Neural cell (in vitro differentiated cells): ENCODE measurements around the gene RAB3A. TPM values are rescaled to one million over a fixed set of nuclear protein-coding genes. Genes with fewer than 3 reads are reported as not detected.
"Not testable (repeated sequence)": the region's sequence is repeated elsewhere in the genome, so short reads cannot be mapped to it uniquely, and the experiment has no call there.

Experiments used
- H2AFZ ChIP-seq: fragments of 200-600, 300-800 bp; sonication (generic), shearing (Covaris generic); 2 replicates; pipeline ENCODE4 v1.6.0; 2014; ENCODE audit warnings: low read depth, mild to moderate bottlenecking, antibody characterized with exemption, low read length, moderate library complexity
- H3F3A ChIP-seq: fragments of 200-600 bp; shearing (Covaris generic); 2 replicates; pipeline ENCODE4 v1.6.1; 2016; ENCODE audit warnings: mild to moderate bottlenecking, moderate library complexity, mixed read lengths, antibody characterized with exemption, low read length; ENCODE audit not compliant: insufficient read depth, poor library complexity, severe bottlenecking
- H3K27ac ChIP-seq: fragments of 200-600, 300-800 bp; sonication (generic), shearing (Covaris generic); 2 replicates; pipeline ENCODE4 v1.5.1; 2014; ENCODE audit warnings: mild to moderate bottlenecking, low read length, moderate library complexity
- H3K27me3 ChIP-seq: fragments of 300-800, 200-600 bp; sonication (generic), shearing (Covaris generic); 2 replicates; pipeline ENCODE4 v1.6.0; 2014; ENCODE audit warnings: mild to moderate bottlenecking, low read depth, low read length, moderate library complexity; ENCODE audit not compliant: insufficient read depth
- H3K36me3 ChIP-seq: fragments of 300-800, 200-600 bp; sonication (generic), shearing (Covaris generic); 2 replicates; pipeline ENCODE4 v1.5.1; 2014; ENCODE audit warnings: mild to moderate bottlenecking, antibody characterized with exemption, low read length, moderate library complexity; ENCODE audit not compliant: insufficient read depth
- H3K4me2 ChIP-seq: fragments of 300-800, 200-600 bp; sonication (generic), shearing (Covaris generic); 2 replicates; pipeline ENCODE4 v1.6.0; 2014; ENCODE audit warnings: mild to moderate bottlenecking, low read length
- H3K4me3 ChIP-seq: fragments of 300-800, 200-600 bp; sonication (generic), shearing (Covaris generic); 2 replicates; pipeline ENCODE4 v1.5.1; 2014; ENCODE audit warnings: mild to moderate bottlenecking, low read length, moderate library complexity
- H3K79me2 ChIP-seq: fragments of 200-600 bp; shearing (Covaris generic); replicated peaks from 2 replicates; pipeline ENCODE4 v1.6.0; 2014; ENCODE audit warnings: mild to moderate bottlenecking, low read length, moderate library complexity; ENCODE audit not compliant: insufficient read depth
- H3K9ac ChIP-seq: fragments of 300-800, 200-600 bp; sonication (generic), shearing (Covaris generic); 2 replicates; pipeline ENCODE4 v1.6.1; 2016; ENCODE audit warnings: mild to moderate bottlenecking, low read length, mixed read lengths
- H3K9me2 ChIP-seq: fragments of 200-600 bp; shearing (Covaris generic); 2 replicates; pipeline ENCODE4 v1.6.1; 2016; ENCODE audit warnings: mild to moderate bottlenecking, low read length, mixed read lengths; ENCODE audit not compliant: insufficient read depth
- H3K9me3 ChIP-seq: fragments of 200-600, 300-800 bp; sonication (generic), shearing (Covaris generic); 2 replicates; pipeline ENCODE4 v1.6.1; 2016; ENCODE audit warnings: mild to moderate bottlenecking, mixed run types, low read length, moderate library complexity, mixed read lengths
- H4K20me1 ChIP-seq: fragments of 200-600 bp; shearing (Covaris generic); 2 replicates; pipeline ENCODE4 v1.6.1; 2016; ENCODE audit warnings: mild to moderate bottlenecking, mixed run types; ENCODE audit not compliant: insufficient read depth
- EP300 ChIP-seq: fragments of 450-650 bp; conservative IDR thresholded peaks from 2 replicates; pipeline ENCODE4 v1.6.1; 2014; ENCODE audit warnings: antibody characterized with exemption, mild to moderate bottlenecking, moderate library complexity; ENCODE audit not compliant: poor library complexity, severe bottlenecking
- EZH2 ChIP-seq: fragments of 200-600, 300-800 bp; shearing (Covaris generic), sonication (generic); IDR thresholded peaks from 2 replicates; pipeline ENCODE4 v1.6.1; 2014; ENCODE audit warnings: antibody characterized with exemption, low read length, borderline replicate concordance, mild to moderate bottlenecking; ENCODE audit not compliant: insufficient read depth, poor library complexity, severe bottlenecking
- MXI1 ChIP-seq: fragments of 450-650 bp; conservative IDR thresholded peaks from 2 replicates; pipeline ENCODE4 v1.6.1; 2014; ENCODE audit warnings: antibody characterized with exemption, mild to moderate bottlenecking; ENCODE audit not compliant: poor library complexity, severe bottlenecking
- POLR2AphosphoS5 ChIP-seq: IDR thresholded peaks from 2 replicates; pipeline ENCODE4 v1.6.1; 2012
- RAD21 ChIP-seq: fragments of 450-650 bp; conservative IDR thresholded peaks from 2 replicates; pipeline ENCODE4 v1.6.1; 2014; ENCODE audit warnings: antibody characterized with exemption, mild to moderate bottlenecking, moderate library complexity
- SMC3 ChIP-seq: fragments of 450-650 bp; conservative IDR thresholded peaks from 2 replicates; pipeline ENCODE4 v1.6.1; 2014; ENCODE audit warnings: antibody characterized with exemption, mild to moderate bottlenecking, moderate library complexity; ENCODE audit not compliant: poor library complexity
- TAF1 ChIP-seq: IDR thresholded peaks from 2 replicates; pipeline ENCODE4 v1.6.1; 2012; ENCODE audit warnings: low read depth
- polyA plus RNA-seq: library from polyadenylated mRNA; depleted of rRNA; stranded (reverse); fragments of >200 nt; gene quantifications from 2 replicates; pipeline ENCODE4 v1.2.3, GENCODE V29; 2014
- TF ChIP-seq, protein P1 (sequence below): IDR thresholded peaks from 2 replicates; pipeline ENCODE4 v1.6.1; 2012; ENCODE audit warnings: borderline replicate concordance
- TF ChIP-seq, protein P2 (sequence below): fragments of 450-650 bp; IDR thresholded peaks from 2 replicates; pipeline ENCODE4 v1.5.1; 2014; ENCODE audit warnings: antibody characterized with exemption, mild to moderate bottlenecking, moderate library complexity; ENCODE audit not compliant: poor library complexity, severe bottlenecking

Gene RAB3A
- polyA plus RNA-seq, 1 donor from 2014 or later, result 32.3 TPM

DNA sequence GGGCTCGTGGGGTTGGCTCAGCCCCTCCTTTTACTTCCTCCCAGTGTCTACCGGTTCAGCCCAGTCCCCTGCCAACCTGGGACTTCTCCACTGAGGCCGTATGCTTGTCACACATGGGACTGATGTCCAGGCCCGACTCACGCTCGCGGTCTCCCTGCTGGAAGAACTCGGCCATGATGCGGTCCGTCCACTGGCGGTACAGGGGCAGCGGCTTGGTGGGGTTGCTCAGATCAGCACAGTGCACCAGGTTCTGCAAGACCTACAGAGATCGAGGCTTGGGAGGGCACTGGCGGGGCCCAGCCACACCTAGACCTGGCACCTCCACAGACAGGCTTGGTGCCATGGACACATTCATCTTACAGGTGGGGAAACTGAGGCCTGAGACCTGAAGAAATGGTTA, 7.8 kb upstream of the RAB3A start:
- Histone ChIP-seq H3K36me3 (no peaks in the 10 kb centered on the region), H3K79me2 (no peaks in the 10 kb centered on the region), H4K20me1 (no peaks in the 10 kb centered on the region), H3F3A (no peaks in the 10 kb centered on the region), H3K27me3 (no peaks in the 10 kb centered on the region), H3K9me3 (no peaks in the 10 kb centered on the region), H3K9me2 (no peaks in the 10 kb centered on the region), H3K4me3 (no peak overlapping the region), H3K4me2 (no peak overlapping the region), H3K27ac (no peak overlapping the region), H2AFZ (no peak overlapping the region), H3K9ac (no peak overlapping the region)
- TF ChIP-seq EZH2 (no peak), EP300 (no peak), POLR2AphosphoS5 (no peak), RAD21 (no peak), TAF1 (no peak), MXI1 (no peak), SMC3 (no peak)
- TF ChIP-seq, protein P1, sequence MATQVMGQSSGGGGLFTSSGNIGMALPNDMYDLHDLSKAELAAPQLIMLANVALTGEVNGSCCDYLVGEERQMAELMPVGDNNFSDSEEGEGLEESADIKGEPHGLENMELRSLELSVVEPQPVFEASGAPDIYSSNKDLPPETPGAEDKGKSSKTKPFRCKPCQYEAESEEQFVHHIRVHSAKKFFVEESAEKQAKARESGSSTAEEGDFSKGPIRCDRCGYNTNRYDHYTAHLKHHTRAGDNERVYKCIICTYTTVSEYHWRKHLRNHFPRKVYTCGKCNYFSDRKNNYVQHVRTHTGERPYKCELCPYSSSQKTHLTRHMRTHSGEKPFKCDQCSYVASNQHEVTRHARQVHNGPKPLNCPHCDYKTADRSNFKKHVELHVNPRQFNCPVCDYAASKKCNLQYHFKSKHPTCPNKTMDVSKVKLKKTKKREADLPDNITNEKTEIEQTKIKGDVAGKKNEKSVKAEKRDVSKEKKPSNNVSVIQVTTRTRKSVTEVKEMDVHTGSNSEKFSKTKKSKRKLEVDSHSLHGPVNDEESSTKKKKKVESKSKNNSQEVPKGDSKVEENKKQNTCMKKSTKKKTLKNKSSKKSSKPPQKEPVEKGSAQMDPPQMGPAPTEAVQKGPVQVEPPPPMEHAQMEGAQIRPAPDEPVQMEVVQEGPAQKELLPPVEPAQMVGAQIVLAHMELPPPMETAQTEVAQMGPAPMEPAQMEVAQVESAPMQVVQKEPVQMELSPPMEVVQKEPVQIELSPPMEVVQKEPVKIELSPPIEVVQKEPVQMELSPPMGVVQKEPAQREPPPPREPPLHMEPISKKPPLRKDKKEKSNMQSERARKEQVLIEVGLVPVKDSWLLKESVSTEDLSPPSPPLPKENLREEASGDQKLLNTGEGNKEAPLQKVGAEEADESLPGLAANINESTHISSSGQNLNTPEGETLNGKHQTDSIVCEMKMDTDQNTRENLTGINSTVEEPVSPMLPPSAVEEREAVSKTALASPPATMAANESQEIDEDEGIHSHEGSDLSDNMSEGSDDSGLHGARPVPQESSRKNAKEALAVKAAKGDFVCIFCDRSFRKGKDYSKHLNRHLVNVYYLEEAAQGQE, result no peak
- TF ChIP-seq, protein P2, sequence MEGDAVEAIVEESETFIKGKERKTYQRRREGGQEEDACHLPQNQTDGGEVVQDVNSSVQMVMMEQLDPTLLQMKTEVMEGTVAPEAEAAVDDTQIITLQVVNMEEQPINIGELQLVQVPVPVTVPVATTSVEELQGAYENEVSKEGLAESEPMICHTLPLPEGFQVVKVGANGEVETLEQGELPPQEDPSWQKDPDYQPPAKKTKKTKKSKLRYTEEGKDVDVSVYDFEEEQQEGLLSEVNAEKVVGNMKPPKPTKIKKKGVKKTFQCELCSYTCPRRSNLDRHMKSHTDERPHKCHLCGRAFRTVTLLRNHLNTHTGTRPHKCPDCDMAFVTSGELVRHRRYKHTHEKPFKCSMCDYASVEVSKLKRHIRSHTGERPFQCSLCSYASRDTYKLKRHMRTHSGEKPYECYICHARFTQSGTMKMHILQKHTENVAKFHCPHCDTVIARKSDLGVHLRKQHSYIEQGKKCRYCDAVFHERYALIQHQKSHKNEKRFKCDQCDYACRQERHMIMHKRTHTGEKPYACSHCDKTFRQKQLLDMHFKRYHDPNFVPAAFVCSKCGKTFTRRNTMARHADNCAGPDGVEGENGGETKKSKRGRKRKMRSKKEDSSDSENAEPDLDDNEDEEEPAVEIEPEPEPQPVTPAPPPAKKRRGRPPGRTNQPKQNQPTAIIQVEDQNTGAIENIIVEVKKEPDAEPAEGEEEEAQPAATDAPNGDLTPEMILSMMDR, result no peak

DNA sequence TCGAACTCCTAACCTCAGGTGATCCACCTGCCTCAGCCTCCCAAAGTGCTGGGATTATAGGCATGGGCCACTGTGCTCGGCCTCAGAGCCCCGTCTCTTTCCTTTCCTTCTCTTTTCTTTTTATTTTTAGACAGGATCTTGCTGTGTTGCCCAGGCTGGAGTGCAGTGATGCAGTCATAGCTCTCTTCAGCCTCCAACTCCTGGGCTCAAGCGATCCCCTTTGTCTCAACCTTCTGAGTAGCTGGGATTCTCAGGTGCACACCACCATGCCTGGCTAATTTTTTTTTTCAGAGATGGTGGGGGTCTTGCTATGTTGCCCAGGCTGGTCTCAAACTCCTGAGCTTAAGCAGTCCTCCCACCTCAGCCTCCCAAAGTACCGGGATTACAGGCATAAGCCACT, 6.1 kb upstream of the RAB3A start:
- not testable (repeated sequence) for H2AFZ ChIP-seq, H3F3A ChIP-seq, H3K27me3 ChIP-seq, H4K20me1 ChIP-seq, H3K79me2 ChIP-seq, H3K9me3 ChIP-seq, H3K9ac ChIP-seq, H3K4me2 ChIP-seq, H3K4me3 ChIP-seq, H3K27ac ChIP-seq, H3K9me2 ChIP-seq, H3K36me3 ChIP-seq

DNA sequence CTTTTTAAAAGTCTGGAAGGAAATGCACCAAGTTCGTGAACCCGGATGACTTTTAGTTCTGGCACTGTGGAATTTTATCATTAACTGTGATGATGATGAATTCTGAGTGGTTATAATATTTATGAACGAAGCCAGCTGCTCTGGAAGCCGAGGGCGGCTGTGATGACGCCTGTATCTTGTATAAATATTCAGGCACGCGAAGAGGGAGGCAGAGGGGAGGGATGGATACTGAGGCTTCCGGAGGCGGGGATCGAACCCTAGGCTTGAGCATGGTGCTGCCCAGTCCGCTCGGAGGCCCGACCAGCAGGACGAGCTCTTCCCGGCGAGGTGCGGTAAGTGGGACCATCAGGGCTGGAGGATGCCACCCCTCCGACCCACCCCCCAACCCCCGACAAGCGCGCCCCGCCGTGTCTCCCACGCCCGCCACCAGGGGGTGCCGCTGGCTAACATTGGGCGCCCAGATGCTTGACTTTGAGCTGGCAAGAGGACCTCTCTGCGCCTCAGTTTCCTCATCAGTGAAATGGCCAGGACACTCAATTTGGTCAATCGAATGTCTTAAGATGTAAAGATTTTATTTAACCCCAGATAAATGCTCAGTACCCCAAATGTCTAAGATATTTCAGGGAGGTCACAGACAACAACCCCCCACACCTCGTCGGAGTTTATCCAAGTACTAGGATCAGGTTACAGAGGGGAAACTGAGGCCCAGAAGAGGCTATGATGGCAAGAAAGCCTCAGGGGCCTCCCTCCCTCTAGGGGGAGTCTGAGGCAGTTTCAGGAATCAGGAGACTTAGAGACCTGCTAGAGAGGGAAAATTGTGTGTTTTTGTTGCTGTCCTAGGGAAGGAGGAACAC, 4.5 kb upstream of the RAB3A start:
- no peaks in the 10 kb centered on the region for H3K9me3 ChIP-seq
- no peak overlapping the region for H3K27ac ChIP-seq
- no peak overlapping the region for H2AFZ ChIP-seq
- H3K9me2 ChIP-seq, result no peaks in the 10 kb centered on the region
- H3K4me2 ChIP-seq, result no peak overlapping the region
- no peak overlapping the region for H3K4me3 ChIP-seq
- TF ChIP-seq TAF1, result no peak
- no peak for TF ChIP-seq EP300
- TF ChIP-seq, protein P2, result peak; percentile 32
- TF ChIP-seq EZH2, result no peak
- peak; percentile 23 for TF ChIP-seq RAD21
- peak; percentile 17 for TF ChIP-seq SMC3
- TF ChIP-seq POLR2AphosphoS5, result no peak
- TF ChIP-seq MXI1, result no peak
- no peaks in the 10 kb centered on the region for H3K27me3 ChIP-seq
- peaks cover 3% of the 10 kb centered on the region for H3F3A ChIP-seq
- H3K79me2 ChIP-seq, result peaks cover under 1% of the 10 kb centered on the region
- no peaks in the 10 kb centered on the region for H3K36me3 ChIP-seq
- no peaks in the 10 kb centered on the region for H4K20me1 ChIP-seq
- H3K9ac ChIP-seq, result no peak overlapping the region
